Putamen (tissue), 1 donor: ENCODE measurements around the gene UST.

ENCODE experiments used
- DNase-seq: peaks from one replicate; pipeline ENCODE4 v3.0.0-alpha.2; 2016; ENCODE audit warnings: low spot score

Gene UST

GRCh38 chr6:149062653-149063348 lies 316.0 kb downstream of the UST start:
- DNase-seq, result no peak

GRCh38 chr6:149063468-149063867 lies 316.6 kb downstream of the UST start:
- no peak for DNase-seq

- DNase-seq, result no peak
These were observed 317.3 kb downstream of the UST start for GRCh38 chr6:149064001-149064659.

GRCh38 chr6:149064660-149065015 lies 317.8 kb downstream of the UST start:
- no peak for DNase-seq

GRCh38 chr6:149065121-149065520 lies 318.3 kb downstream of the UST start:
- no peak for DNase-seq

GRCh38 chr6:149065658-149066556 lies 319.1 kb downstream of the UST start:
- peak; percentile 57 for DNase-seq

GRCh38 chr6:149071997-149072396 lies 325.2 kb downstream of the UST start:
- no peak for DNase-seq

- DNase-seq, result no peak
These were observed 328.0 kb downstream of the UST start for GRCh38 chr6:149074832-149075258.

- no peak for DNase-seq
These were observed 329.0 kb downstream of the UST start for GRCh38 chr6:149075616-149076354.

GRCh38 chr6:149076355-149076734 lies 329.5 kb downstream of the UST start:
- no peak for DNase-seq

- DNase-seq, result no peak
These were observed 330.4 kb downstream of the UST start for GRCh38 chr6:149077208-149077607.

GRCh38 chr6:149078211-149078782 lies 331.5 kb downstream of the UST start:
- DNase-seq, result no peak

GRCh38 chr6:149079456-149079855 lies 332.6 kb downstream of the UST start:
- DNase-seq, result no peak

- DNase-seq, result no peak
These were observed 333.2 kb downstream of the UST start for GRCh38 chr6:149079911-149080491.

- no peak for DNase-seq
These were observed 333.7 kb downstream of the UST start for GRCh38 chr6:149080511-149080910.

- DNase-seq, result no peak
These were observed 334.5 kb downstream of the UST start for GRCh38 chr6:149081281-149081680.

- peak; percentile 68 for DNase-seq
These were observed 335.5 kb downstream of the UST start for GRCh38 chr6:149082320-149082719.

GRCh38 chr6:149084026-149084425 lies 337.2 kb downstream of the UST start:
- DNase-seq, result no peak

GRCh38 chr6:149084808-149085556 lies 338.2 kb downstream of the UST start:
- no peak for DNase-seq

GRCh38 chr6:149085557-149085938 lies 338.7 kb downstream of the UST start:
- DNase-seq, result no peak

GRCh38 chr6:149086363-149086762 lies 339.5 kb downstream of the UST start:
- DNase-seq, result no peak
